Activated CD4-positive, alpha-beta memory T cell treated with anti-CD3 and anti-CD28 coated beads, Interleukin-2, amount 10 ng/mL, durations not matched to agents 7 days and 5 days (primary cell): ENCODE results near the gene LIMK2. TPM values are rescaled to one million over a fixed set of nuclear protein-coding genes. Genes with fewer than 3 reads are reported as not detected.
A peak's percentile ranks its signal among the peaks of the same experiment; 100 is the strongest.

Experiments used
- CTCF ChIA-PET: fragments of 350-600 bp; sonication (Branson Sonifier 250); formaldehyde crosslinking; loops from one replicate; lab custom pipeline; 2021; ENCODE audit warnings: antibody characterized with exemption, inconsistent platforms; lab: Charles Lee
- POLR2A ChIA-PET: fragments of 350-600 bp; sonication (Branson Sonifier 250); formaldehyde crosslinking; loops from one replicate; lab custom pipeline; 2021; ENCODE audit warnings: antibody characterized with exemption; lab: Charles Lee
- DNase-seq: peaks from one replicate; pipeline ENCODE4 v3.0.0-alpha.2; 2020
- H3K27ac Mint-ChIP-seq: one replicate; pipeline ENCODE4 v1.8.0; 2021; ENCODE audit warnings: mild to moderate bottlenecking, mixed read lengths
- H3K27me3 Mint-ChIP-seq: one replicate; pipeline ENCODE4 v1.8.0; 2021; ENCODE audit warnings: mixed read lengths
- H3K36me3 Mint-ChIP-seq: one replicate; pipeline ENCODE4 v1.8.0; 2021; ENCODE audit warnings: low read depth, mixed read lengths
- H3K4me1 Mint-ChIP-seq: one replicate; pipeline ENCODE4 v1.8.0; 2021; ENCODE audit warnings: mixed read lengths
- H3K4me3 Mint-ChIP-seq: one replicate; pipeline ENCODE4 v1.8.0; 2021; ENCODE audit warnings: mild to moderate bottlenecking, mixed read lengths
- H3K9me3 Mint-ChIP-seq: one replicate; pipeline ENCODE4 v1.8.0; 2021; ENCODE audit warnings: mixed read lengths
- total RNA-seq, 2 experiments: library from RNA; stranded (reverse); gene quantifications; one replicate each; pipeline ENCODE4 v1.2.3, GENCODE V29; 2021

The LIMK2 gene
- total RNA-seq, 2 experiments from 2014 or later: 44.0 to 46.4 TPM

GRCh38 chr22:31279821-31280505, 67.9 kb downstream of the LIMK2 start:
- ChIA-PET POLR2A (interaction anchor here (1.3 to 4.3 kb wide), 2 partner anchors 11 to 16 kb away, joined by 5 to 138 read pairs; partner anchors contain the start of gene PIK3IP1), CTCF (interaction anchor here (1.3 to 1.7 kb wide), 2 partner anchors 11 to 12 kb away, joined by 5 to 6 read pairs; partner anchors contain the start of gene PIK3IP1)
- no peak for DNase-seq
- Mint-ChIP-seq H3K27ac (peak overlapping the region; percentile 93), H3K27me3 (no peaks in the 10 kb centered on the region), H3K4me1 (peaks cover 52% of the 10 kb centered on the region), H3K4me3 (no peak overlapping the region), H3K9me3 (no peaks in the 10 kb centered on the region), H3K36me3 (peaks cover 74% of the 10 kb centered on the region)

- H3K36me3 Mint-ChIP-seq: peaks cover 76% of the 10 kb centered on the region
- POLR2A ChIA-PET: interaction anchor here (0.7 to 3.9 kb wide), 4 partner anchors 8 to 70 kb away, joined by 3 to 34 read pairs (median 11); partner anchors contain the start of genes LIMK2 and PIK3IP1
- DNase-seq: no peak
- H3K27ac Mint-ChIP-seq: no peak overlapping the region
- CTCF ChIA-PET: interaction anchor here (0.9 to 1.1 kb wide), 2 partner anchors 9 kb away, joined by 4 to 5 read pairs; no protein-coding TSS in a partner anchor
- no peaks in the 10 kb centered on the region for H3K9me3 Mint-ChIP-seq
- H3K27me3 Mint-ChIP-seq: no peaks in the 10 kb centered on the region
- H3K4me1 Mint-ChIP-seq: peaks cover 68% of the 10 kb centered on the region
- H3K4me3 Mint-ChIP-seq: no peak overlapping the region
These were observed 69.6 kb downstream of the LIMK2 start for GRCh38 chr22:31281733-31282132.

GRCh38 chr22:31282748-31283468, 70.8 kb downstream of the LIMK2 start:
- peaks cover 71% of the 10 kb centered on the region for H3K4me1 Mint-ChIP-seq
- H3K9me3 Mint-ChIP-seq: no peaks in the 10 kb centered on the region
- no peak for DNase-seq
- ChIA-PET POLR2A (interaction anchor here (0.8 to 3.9 kb wide), 4 partner anchors 7 to 13 kb away, joined by 3 to 34 read pairs (median 13); partner anchors contain the start of gene PIK3IP1), CTCF (interaction anchor here (4.2 kb wide), 1 partner anchor 10 kb away, joined by 45 read pairs; no protein-coding TSS in a partner anchor)
- H3K27ac Mint-ChIP-seq: no peak overlapping the region
- H3K36me3 Mint-ChIP-seq: peaks cover 75% of the 10 kb centered on the region
- H3K4me3 Mint-ChIP-seq: no peak overlapping the region
- H3K27me3 Mint-ChIP-seq: no peaks in the 10 kb centered on the region

GRCh38 chr22:31284281-31285155, 72.4 kb downstream of the LIMK2 start:
- no peaks in the 10 kb centered on the region for H3K27me3 Mint-ChIP-seq
- H3K4me1 Mint-ChIP-seq: peaks cover 71% of the 10 kb centered on the region
- H3K36me3 Mint-ChIP-seq: peaks cover 79% of the 10 kb centered on the region
- DNase-seq: no peak
- H3K27ac Mint-ChIP-seq: peak overlapping the region; percentile 87
- CTCF ChIA-PET: interaction anchor here (0.6 to 4.2 kb wide), 2 partner anchors 12 to 28 kb away, joined by 4 to 45 read pairs; no protein-coding TSS in a partner anchor
- H3K9me3 Mint-ChIP-seq: no peaks in the 10 kb centered on the region
- no peak overlapping the region for H3K4me3 Mint-ChIP-seq
- POLR2A ChIA-PET: interaction anchor here (1.0 to 3.9 kb wide), 7 partner anchors 8 to 75 kb away, joined by 3 to 34 read pairs (median 6); partner anchors contain the start of genes PATZ1 and PIK3IP1

- peak; percentile 72 for DNase-seq
- Mint-ChIP-seq H3K27me3 (no peaks in the 10 kb centered on the region), H3K4me1 (peaks cover 67% of the 10 kb centered on the region), H3K9me3 (no peaks in the 10 kb centered on the region), H3K36me3 (peaks cover 69% of the 10 kb centered on the region), H3K27ac (peak overlapping the region; percentile 87), H3K4me3 (peak overlapping the region; percentile 18)
- ChIA-PET POLR2A (interaction anchor here (0.6 to 2.7 kb wide), 15 partner anchors 9 to 114 kb away, joined by 3 to 13 read pairs (median 6); partner anchors contain the start of genes LIMK2 and PATZ1), CTCF (interaction anchor here (0.7 to 4.2 kb wide), 4 partner anchors 14 to 179 kb away, joined by 4 to 45 read pairs (median 7); partner anchors contain the start of gene SELENOM)
These were observed 74.5 kb downstream of the LIMK2 start for GRCh38 chr22:31286360-31287255.

- H3K4me3 Mint-ChIP-seq: peak overlapping the region; percentile 46
- H3K9me3 Mint-ChIP-seq: no peaks in the 10 kb centered on the region
- ChIA-PET POLR2A (interaction anchor here (0.7 to 6.0 kb wide), 6 partner anchors 9 to 76 kb away, joined by 3 to 138 read pairs (median 40); partner anchors contain the start of genes LIMK2 and PATZ1), CTCF (interaction anchor here (0.7 to 5.8 kb wide), 4 partner anchors 13 to 58 kb away, joined by 3 to 59 read pairs (median 8); partner anchors contain the start of gene PATZ1)
- H3K4me1 Mint-ChIP-seq: peaks cover 75% of the 10 kb centered on the region
- H3K27ac Mint-ChIP-seq: peak overlapping the region; percentile 87
- no peaks in the 10 kb centered on the region for H3K27me3 Mint-ChIP-seq
- H3K36me3 Mint-ChIP-seq: peaks cover 62% of the 10 kb centered on the region
- no peak for DNase-seq
These were observed 75.9 kb downstream of the LIMK2 start for GRCh38 chr22:31287818-31288495.

- Mint-ChIP-seq H3K9me3 (no peaks in the 10 kb centered on the region), H3K27ac (peak overlapping the region; percentile 99), H3K4me1 (peaks cover 75% of the 10 kb centered on the region), H3K36me3 (peaks cover 57% of the 10 kb centered on the region), H3K4me3 (peak overlapping the region; percentile 98), H3K27me3 (no peaks in the 10 kb centered on the region)
- ChIA-PET POLR2A (interaction anchor here (0.6 to 6.0 kb wide), 12 partner anchors 9 to 320 kb away, joined by 3 to 138 read pairs (median 30); partner anchors contain the start of genes DRG1, LIMK2, MORC2 and PATZ1), CTCF (interaction anchor here (1.5 to 5.8 kb wide), 4 partner anchors 16 to 77 kb away, joined by 4 to 59 read pairs (median 14); partner anchors contain the start of genes LIMK2 and PATZ1)
- DNase-seq: no peak
These were observed 76.6 kb downstream of the LIMK2 start for GRCh38 chr22:31288496-31289240.

- no peak for DNase-seq
- Mint-ChIP-seq H3K4me3 (peak overlapping the region; percentile 98), H3K4me1 (peaks cover 76% of the 10 kb centered on the region), H3K27me3 (no peaks in the 10 kb centered on the region), H3K9me3 (no peaks in the 10 kb centered on the region), H3K36me3 (peaks cover 55% of the 10 kb centered on the region), H3K27ac (peak overlapping the region; percentile 99)
- CTCF ChIA-PET: interaction anchor here (0.8 to 5.8 kb wide), 6 partner anchors 17 to 77 kb away, joined by 3 to 59 read pairs (median 14); partner anchors contain the start of genes LIMK2 and PATZ1
- POLR2A ChIA-PET: interaction anchor here (0.6 to 6.0 kb wide), 17 partner anchors 8 to 348 kb away, joined by 3 to 138 read pairs (median 13); partner anchors contain the start of genes DRG1, LIMK2, MORC2 and PATZ1
These were observed 77.2 kb downstream of the LIMK2 start for GRCh38 chr22:31289344-31289743.

- Mint-ChIP-seq H3K27me3 (no peaks in the 10 kb centered on the region), H3K9me3 (no peaks in the 10 kb centered on the region), H3K27ac (peak overlapping the region; percentile 99), H3K4me3 (peak overlapping the region; percentile 98), H3K36me3 (peaks cover 43% of the 10 kb centered on the region), H3K4me1 (peaks cover 69% of the 10 kb centered on the region)
- POLR2A ChIA-PET: interaction anchor here (0.5 to 6.0 kb wide), 36 partner anchors 9 to 546 kb away, joined by 3 to 138 read pairs (median 6); partner anchors contain the start of genes DRG1, LIMK2, MORC2 and PATZ1
- CTCF ChIA-PET: interaction anchor here (0.5 to 5.8 kb wide), 15 partner anchors 9 to 1120 kb away, joined by 3 to 59 read pairs (median 6); partner anchors contain the start of genes LIMK2 and SELENOM
- peak; percentile 96 for DNase-seq
These were observed 78.7 kb downstream of the LIMK2 start for GRCh38 chr22:31290494-31291471.
